SU-DHL-6 (cell line): Measurements from ENCODE around the gene PRODH2.

Source experiments
- H2AFZ ChIP-seq: fragments of 200-600 bp; sonication (generic); 2 replicates; pipeline ENCODE4 v1.6.1; 2014; ENCODE audit warnings: low read depth, mild to moderate bottlenecking, moderate library complexity, mixed read lengths, antibody characterized with exemption, low read length; ENCODE audit not compliant: severe bottlenecking
- H3F3A ChIP-seq: fragments of 200-600 bp; shearing (Covaris generic); 2 replicates; pipeline ENCODE4 v1.6.0; 2016; ENCODE audit warnings: antibody characterized with exemption, mild to moderate bottlenecking; ENCODE audit not compliant: insufficient read depth
- H3K27ac ChIP-seq: fragments of 200-600 bp; sonication (generic); 2 replicates; pipeline ENCODE4 v1.5.1; 2016; ENCODE audit warnings: low read depth, mild to moderate bottlenecking, low read length, moderate library complexity, mixed read lengths
- H3K27me3 ChIP-seq: fragments of 200-600 bp; sonication (generic), shearing (Covaris generic); 2 replicates; pipeline ENCODE4 v1.6.0; 2014; ENCODE audit warnings: mild to moderate bottlenecking, low read length
- H3K36me3 ChIP-seq: fragments of 200-600 bp; sonication (generic); 2 replicates; pipeline ENCODE4 v1.6.1; 2014; ENCODE audit warnings: mild to moderate bottlenecking, low read length, mixed read lengths
- H3K4me2 ChIP-seq: fragments of 300-600, 200-600 bp; shearing (Covaris generic), sonication (generic); 2 replicates; pipeline ENCODE4 v1.6.0; 2014; ENCODE audit warnings: low read length, low read depth, mild to moderate bottlenecking; ENCODE audit not compliant: poor library complexity, severe bottlenecking
- H3K4me3 ChIP-seq: fragments of 200-600 bp; sonication (generic); 2 replicates; pipeline ENCODE4 v1.5.1; 2014; ENCODE audit warnings: antibody characterized with exemption, low read length, mild to moderate bottlenecking, mixed read lengths; ENCODE audit not compliant: insufficient read depth, poor library complexity, severe bottlenecking
- H3K79me2 ChIP-seq: fragments of 200-600 bp; sonication (generic); 2 replicates; pipeline ENCODE4 v1.6.1; 2014; ENCODE audit warnings: mild to moderate bottlenecking, low read length, moderate library complexity; ENCODE audit not compliant: insufficient read depth
- H3K9ac ChIP-seq: fragments of 200-600 bp; sonication (generic); 2 replicates; pipeline ENCODE4 v1.7.0; 2014; ENCODE audit warnings: mild to moderate bottlenecking, low read length
- H3K9me2 ChIP-seq: fragments of 200-600 bp; sonication (generic); replicated peaks from 2 replicates; pipeline ENCODE4 v1.6.1; 2014; ENCODE audit warnings: low read length; ENCODE audit not compliant: insufficient read depth
- H3K9me3 ChIP-seq: fragments of 200-600 bp; sonication (generic); 2 replicates; pipeline ENCODE4 v1.6.1; 2014; ENCODE audit warnings: low read length, mixed read lengths; ENCODE audit not compliant: insufficient read depth
- H4K20me1 ChIP-seq: fragments of 200-600 bp; sonication (generic); 2 replicates; pipeline ENCODE4 v1.6.1; 2014; ENCODE audit warnings: low read depth, mild to moderate bottlenecking, antibody characterized with exemption, low read length, moderate library complexity, mixed read lengths
- CTCF ChIP-seq: fragments of 200-600 bp; sonication (generic); IDR thresholded peaks from one replicate; pipeline ENCODE4 v1.5.1; 2017; ENCODE audit warnings: antibody characterized with exemption, mild to moderate bottlenecking, low read length, moderate library complexity; ENCODE audit not compliant: insufficient read depth, poor library complexity, severe bottlenecking
- EZH2phosphoT487 ChIP-seq: fragments of 200-600 bp; sonication (generic), shearing (Covaris generic); conservative IDR thresholded peaks from 2 replicates; pipeline ENCODE4 v1.6.1; 2018; ENCODE audit warnings: mild to moderate bottlenecking, antibody characterized with exemption, low read length, moderate library complexity, mixed read lengths

The PRODH2 gene

DNA sequence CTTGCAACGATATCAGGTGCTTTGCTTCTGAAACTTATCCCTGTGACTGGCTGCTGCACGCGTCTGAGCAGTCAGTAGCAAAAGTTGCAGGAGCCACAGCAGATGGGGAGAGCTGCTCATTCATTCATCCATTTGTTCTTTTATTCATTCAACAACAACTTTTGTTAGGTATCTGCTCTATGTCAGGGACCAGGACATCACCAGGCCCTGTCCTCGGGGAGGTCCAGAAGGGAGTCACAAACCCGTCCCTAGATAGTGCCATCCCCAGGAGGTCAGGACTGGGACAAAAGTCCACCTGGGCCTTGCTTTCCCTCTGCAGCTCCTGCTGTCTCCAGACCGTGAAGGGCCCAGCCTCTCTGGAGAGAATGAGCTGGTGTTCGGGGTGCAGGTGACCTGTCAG is 34.7 kb downstream of the PRODH2 start:
- Histone ChIP-seq H3K9me3 (no peaks in the 10 kb centered on the region), H3K4me2 (no peak overlapping the region), H3K27ac (no peak overlapping the region), H3F3A (peaks cover under 1% of the 10 kb centered on the region; the same call in 1 of the 2 replicates), H3K9me2 (no peaks in the 10 kb centered on the region), H4K20me1 (no peaks in the 10 kb centered on the region), H3K9ac (no peak overlapping the region), H3K79me2 (no peaks in the 10 kb centered on the region; the same call in 1 of the 2 replicates), H3K4me3 (no peak overlapping the region), H3K36me3 (no peaks in the 10 kb centered on the region), H2AFZ (no peak overlapping the region), H3K27me3 (no peaks in the 10 kb centered on the region)
- TF ChIP-seq CTCF = no peak

DNA sequence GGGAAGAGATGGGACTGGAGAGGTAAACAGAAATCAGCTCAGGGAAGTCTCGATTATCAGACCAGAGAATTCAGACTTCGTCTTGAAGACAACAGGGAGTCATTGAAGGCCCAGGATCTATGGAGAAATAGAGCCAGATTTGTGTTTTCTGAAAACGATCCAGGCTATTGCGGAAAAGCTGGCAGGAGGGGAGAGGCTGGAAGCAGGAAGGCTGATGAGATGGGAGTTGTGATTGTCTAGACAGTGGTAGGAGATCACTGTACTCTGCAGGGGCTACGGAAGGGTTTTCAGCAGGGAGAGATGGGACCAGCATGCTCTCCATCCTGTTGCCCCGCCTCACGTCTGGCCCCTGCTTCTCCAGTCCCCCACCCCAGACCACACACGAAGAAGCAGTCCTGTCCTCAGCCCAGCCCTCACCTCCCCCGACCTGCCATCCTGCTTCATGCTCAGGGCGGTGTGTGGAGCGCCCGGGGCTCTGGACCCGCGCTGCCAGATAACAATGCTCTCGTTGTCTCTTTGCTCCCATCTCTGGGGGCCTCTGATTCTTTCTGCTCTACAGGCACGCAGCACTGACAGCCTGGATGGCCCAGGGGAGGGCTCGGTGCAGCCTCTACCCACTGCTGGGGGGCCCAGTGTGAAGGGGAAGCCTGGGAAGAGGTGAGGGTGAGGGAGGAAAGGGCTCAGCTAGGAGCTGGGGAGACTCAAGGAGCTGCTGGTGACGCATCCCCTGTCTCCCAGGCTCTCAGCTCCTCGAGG is 35.4 kb downstream of the PRODH2 start:
- H2AFZ ChIP-seq = no peak overlapping the region
- H3K9me3 ChIP-seq = no peaks in the 10 kb centered on the region
- H3K27ac ChIP-seq = no peak overlapping the region
- no peaks in the 10 kb centered on the region for H3K9me2 ChIP-seq
- H3F3A ChIP-seq = peaks cover 3% of the 10 kb centered on the region; the same call in 1 of the 2 replicates
- no peak overlapping the region for H3K4me2 ChIP-seq
- H3K9ac ChIP-seq = peak overlapping the region; percentile 74; the same call in 1 of the 2 replicates
- no peaks in the 10 kb centered on the region for H4K20me1 ChIP-seq
- no peak overlapping the region for H3K4me3 ChIP-seq
- TF ChIP-seq CTCF (no peak), EZH2phosphoT487 (no peak)
- no peaks in the 10 kb centered on the region for H3K27me3 ChIP-seq
- H3K36me3 ChIP-seq = no peaks in the 10 kb centered on the region
- H3K79me2 ChIP-seq = no peaks in the 10 kb centered on the region; the same call in 1 of the 2 replicates

DNA sequence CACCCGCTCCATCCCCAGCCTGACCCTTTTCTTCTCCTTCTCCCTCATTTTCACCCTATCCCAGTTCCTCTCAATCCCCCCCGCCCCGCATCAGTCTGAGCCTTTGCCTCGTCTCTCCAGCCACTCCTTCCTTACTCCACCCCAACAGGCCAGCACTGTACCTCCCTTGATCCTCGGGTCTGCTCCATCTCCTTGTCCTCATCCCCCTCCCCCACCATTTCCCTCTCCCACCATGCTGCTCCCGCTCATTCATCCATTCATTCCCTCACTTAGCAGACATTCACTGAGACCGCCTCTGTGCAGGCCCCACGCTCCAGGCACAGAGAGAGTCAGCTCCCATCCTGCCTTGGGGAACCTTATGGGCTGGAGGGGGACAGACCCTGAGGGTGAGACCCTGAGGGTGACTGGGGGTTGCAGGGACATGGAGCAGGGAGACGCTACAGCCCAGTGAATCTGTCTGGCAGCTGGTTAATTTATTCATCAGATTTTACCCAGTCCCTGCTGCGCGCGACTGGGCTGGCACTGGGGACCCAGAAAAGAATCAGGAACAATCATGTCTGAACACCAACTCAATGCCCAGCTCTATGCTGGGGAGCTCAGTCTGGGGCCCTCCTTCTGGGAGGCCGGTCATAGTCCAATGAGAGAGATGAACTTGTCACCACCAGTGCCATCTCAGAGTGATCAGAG is 36.4 kb downstream of the PRODH2 start:
- Histone ChIP-seq H3K27me3 (no peaks in the 10 kb centered on the region), H3K4me3 (peak overlapping the region; percentile 69), H3K36me3 (no peaks in the 10 kb centered on the region), H3K9me3 (no peaks in the 10 kb centered on the region), H3K4me2 (peak overlapping the region; percentile 64), H2AFZ (no peak overlapping the region), H3K27ac (peak overlapping the region; percentile 40), H4K20me1 (no peaks in the 10 kb centered on the region), H3F3A (peaks cover 3% of the 10 kb centered on the region; the same call in 1 of the 2 replicates), H3K79me2 (no peaks in the 10 kb centered on the region; the same call in 1 of the 2 replicates), H3K9ac (peak overlapping the region; percentile 74), H3K9me2 (no peaks in the 10 kb centered on the region)
- TF ChIP-seq EZH2phosphoT487 = no peak
- TF ChIP-seq CTCF = no peak
